GM21825 (cell line): Measurements from ENCODE around the gene ACTL8.

Experiments
- ATAC-seq: cut with Tn5 transposase; IDR thresholded peaks from one replicate; pipeline ENCODE4 v1.9.1; 2021; ENCODE audit warnings: mild to moderate bottlenecking, moderate library complexity; ENCODE audit not compliant: unreplicated experiment

Gene ACTL8

DNA sequence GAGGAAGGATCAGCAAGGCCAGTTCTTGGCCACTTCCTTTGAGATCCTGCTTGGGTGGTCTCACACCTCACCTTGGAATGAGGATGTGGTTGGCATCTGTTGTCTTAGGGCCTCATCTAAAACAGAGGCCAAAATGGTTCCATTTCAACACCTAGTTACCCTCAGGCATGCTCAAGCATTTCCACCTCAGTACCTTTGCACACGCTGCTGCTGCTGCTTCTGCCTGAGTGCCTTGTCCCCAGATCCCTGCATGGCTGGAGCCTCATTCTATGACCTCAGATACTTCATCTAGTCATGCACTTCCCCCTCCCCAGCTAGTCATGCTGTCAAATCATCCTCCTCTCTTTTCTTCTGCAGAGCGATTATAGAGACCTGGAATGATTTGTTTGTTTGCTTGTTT, 86.8 kb downstream of the ACTL8 start:
- ATAC-seq = no peak

DNA sequence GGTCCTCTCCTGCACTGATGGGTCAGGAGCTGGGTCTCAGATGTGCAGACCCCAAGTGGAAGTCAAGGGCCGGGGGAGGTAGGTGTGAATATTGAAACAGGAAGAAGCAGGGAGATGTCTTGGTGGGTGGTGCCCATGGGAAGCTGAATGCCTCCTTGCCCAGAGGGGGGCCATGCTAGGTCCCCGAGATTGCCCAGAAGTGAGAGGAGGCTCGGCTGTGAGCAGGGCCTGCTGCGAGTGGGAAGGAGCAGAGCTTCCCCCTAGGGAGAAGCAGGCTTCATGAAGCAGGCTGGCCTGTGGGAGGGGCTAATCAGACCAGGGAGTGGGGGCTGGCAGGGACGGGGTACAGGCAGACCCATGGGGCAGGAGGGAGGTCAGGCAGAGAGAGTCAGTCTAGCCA, 87.6 kb downstream of the ACTL8 start:
- ATAC-seq = no peak

GRCh38 chr1:17844185-17844826, 89.2 kb downstream of the ACTL8 start:
- no peak for ATAC-seq

GRCh38 chr1:17845583-17845982, 90.5 kb downstream of the ACTL8 start:
- no peak for ATAC-seq

DNA sequence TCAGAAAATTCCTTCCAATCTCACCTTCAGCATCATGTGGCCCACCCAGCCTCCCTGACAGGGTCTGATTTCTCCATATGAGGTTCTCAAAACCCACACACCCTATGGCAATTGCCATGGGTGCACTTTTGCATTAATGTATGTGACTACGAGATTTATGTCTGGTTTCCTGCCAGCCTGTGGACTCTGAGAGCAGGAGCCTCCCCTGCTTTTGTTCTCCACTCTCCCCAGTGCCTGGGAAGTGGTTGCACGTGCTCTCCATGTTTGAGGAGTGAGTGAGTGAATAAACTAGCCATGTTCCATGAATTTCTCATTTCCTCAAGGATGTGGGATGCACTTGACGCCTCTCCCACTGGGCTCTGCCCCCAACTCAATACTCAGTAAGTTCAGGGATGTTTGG, 91.2 kb downstream of the ACTL8 start:
- no peak for ATAC-seq

DNA sequence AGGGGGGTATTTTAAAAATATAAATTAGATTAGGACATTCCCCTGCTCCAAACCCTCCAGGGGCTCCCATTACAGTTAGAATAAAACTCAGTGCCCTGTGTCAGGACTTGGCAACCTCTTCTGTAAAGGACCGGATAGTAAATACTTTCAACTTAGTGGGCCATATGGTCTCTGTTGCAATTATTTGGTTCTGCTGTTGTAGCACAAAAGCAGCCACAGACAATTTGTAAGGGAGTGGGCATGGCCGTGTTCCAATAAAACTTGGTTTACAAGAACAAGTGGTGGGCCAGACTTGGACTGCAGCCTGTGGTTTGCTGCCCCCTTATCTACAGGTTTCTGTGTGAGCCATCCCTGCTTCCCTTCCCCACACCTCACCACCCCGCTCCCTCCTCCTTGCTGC, 92.0 kb downstream of the ACTL8 start:
- ATAC-seq = no peak

DNA sequence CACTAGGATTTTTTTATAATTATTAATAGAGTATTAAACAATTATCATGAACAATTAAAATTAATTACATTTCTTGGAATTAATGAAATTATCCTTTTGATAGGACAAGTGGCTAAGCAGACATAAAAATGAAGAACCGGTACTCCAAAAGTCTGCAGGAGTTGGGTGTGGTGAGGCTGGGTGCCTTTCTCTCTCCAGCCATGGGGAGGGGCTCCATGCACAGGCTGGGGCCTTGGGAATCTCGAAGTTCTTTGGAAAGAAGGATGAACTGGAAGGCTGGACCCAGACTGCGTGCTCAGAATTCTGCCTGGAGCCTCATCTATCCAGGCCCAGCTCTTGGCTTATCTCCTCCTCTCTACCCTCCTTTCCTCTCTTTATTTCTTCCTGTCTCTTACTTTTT, 94.1 kb downstream of the ACTL8 start:
- no peak for ATAC-seq

DNA sequence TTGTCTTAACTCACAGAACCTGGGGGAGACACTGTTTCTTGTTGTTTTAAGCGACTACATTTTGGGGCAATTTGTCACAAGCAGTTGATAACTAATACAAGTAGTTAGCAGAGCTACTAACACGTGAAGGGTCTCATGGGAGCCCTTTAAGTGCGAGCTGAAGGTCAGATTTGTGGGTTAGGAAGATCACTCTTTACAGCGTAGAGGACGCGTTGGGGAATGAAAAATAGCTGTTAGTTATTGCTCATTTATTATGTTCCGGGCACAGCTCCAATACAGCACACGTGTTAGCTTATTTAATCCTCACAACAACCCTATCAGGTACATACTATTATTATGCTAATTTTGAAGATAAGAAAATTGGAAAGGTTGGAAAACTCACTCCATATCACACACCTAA, 95.9 kb downstream of the ACTL8 start:
- ATAC-seq = no peak

DNA sequence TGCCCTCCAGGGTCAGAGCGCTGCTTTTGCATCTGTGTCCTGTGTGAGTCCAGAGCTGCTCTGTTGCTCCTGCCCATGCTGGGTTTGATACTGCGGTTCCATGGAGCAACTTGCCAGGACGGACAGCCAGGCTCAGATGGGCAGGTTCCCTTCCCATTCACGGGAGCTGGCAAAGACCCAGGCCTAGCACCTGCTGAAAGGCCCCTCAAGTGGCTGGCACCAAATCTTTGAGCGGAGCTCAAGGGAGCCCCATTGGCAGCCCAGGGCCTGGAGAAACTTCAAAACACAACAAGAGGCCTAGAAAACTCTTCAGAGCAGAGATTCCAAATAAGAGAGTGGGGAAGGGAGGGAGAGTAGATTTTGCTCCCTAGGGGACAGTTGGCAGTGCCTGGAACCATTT, 97.2 kb downstream of the ACTL8 start:
- ATAC-seq = no peak

DNA sequence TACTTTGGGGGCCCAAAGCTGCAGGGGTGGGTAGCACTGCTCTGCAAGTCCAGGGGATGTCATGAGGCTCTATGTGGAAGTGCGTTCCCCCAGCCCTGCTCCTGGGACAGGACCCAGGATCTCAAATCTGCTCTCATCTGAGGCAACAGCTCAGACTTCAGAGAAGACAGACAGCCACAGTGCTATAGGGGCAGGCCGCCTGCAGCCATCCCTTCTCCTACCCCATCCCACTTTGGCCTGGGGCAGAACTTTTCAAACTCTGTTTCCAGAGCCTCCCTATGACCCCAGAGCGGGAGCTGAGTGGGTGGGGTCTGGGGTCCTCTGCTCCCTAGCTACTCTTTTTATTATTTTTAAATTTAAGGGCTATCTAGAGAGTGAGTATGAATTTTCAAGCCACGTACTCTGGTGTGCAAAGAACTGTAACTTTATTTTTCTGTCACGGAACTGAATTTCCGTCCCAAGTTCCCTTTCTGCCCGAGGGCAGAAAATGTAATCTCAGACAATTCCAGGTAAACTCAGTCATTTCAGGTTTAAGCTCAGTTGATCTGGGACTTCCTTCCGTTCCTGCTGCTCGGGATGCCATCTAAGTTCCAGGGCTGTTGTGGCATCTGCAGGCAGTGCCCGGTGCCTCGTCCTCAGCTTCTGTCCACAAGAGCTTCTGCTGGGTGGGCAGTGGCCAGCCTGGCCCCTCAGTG, 98.3 kb downstream of the ACTL8 start:
- no peak for ATAC-seq

GRCh38 chr1:17856496-17857108, 101.5 kb downstream of the ACTL8 start:
- no peak for ATAC-seq

DNA sequence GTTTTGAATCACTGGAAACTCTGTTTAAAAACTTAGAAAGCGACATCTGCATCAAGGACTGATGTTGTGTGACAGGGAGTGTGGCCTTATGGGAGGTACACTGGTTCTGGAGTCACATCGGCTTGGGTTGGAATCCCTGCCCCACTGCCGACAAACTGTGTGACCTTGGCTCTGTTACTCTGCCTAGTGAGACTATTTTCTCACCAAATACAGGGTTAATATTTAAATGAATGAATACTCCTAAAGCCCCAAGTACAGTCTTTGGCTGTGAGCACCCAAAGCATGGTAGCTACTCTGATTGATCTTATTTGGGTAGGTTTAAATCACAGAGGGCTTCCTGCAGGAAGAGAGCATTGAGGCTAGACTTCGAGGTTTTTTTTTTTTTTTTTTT, 102.0 kb downstream of the ACTL8 start:
- no peak for ATAC-seq

GRCh38 chr1:17857996-17858395, 102.9 kb downstream of the ACTL8 start:
- no peak for ATAC-seq

DNA sequence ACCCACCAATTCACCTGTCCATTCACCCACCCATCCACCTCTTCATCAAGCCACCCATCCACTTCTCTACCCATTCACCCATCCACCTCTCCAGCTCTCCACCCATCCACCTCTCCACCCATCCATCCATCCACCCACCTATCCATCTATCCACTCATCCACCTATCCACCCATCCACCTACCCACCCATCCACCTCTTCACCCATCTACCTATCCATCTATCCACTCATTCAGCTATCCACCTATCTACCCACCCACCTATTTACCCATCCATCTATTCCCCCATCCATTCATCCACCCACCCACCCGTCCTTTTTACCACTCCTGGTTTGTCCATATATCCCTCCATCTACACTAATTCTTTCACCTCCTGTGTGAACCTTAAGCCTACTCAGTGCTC, 105.7 kb downstream of the ACTL8 start:
- no peak for ATAC-seq

DNA sequence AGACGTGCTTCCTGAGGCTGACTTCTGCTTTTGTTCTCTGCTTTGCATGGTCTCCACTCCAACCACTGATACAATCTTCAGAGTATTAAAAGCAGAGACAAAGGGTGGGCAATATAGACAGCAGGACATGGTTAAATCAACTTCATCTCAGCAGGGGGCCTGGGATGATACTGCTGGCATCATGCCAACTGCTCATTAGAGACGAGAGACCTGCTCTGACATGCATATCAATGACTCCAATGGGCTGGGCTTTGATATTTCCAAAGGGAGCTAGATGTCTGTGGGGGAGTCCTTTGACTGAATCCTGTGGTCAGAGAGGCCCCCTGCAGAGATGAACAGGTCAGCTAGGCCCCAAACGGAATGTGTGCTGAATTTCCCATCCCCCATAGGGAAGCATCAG, 106.6 kb downstream of the ACTL8 start:
- no peak for ATAC-seq

GRCh38 chr1:17862121-17862520, 107.0 kb downstream of the ACTL8 start:
- no peak for ATAC-seq

DNA sequence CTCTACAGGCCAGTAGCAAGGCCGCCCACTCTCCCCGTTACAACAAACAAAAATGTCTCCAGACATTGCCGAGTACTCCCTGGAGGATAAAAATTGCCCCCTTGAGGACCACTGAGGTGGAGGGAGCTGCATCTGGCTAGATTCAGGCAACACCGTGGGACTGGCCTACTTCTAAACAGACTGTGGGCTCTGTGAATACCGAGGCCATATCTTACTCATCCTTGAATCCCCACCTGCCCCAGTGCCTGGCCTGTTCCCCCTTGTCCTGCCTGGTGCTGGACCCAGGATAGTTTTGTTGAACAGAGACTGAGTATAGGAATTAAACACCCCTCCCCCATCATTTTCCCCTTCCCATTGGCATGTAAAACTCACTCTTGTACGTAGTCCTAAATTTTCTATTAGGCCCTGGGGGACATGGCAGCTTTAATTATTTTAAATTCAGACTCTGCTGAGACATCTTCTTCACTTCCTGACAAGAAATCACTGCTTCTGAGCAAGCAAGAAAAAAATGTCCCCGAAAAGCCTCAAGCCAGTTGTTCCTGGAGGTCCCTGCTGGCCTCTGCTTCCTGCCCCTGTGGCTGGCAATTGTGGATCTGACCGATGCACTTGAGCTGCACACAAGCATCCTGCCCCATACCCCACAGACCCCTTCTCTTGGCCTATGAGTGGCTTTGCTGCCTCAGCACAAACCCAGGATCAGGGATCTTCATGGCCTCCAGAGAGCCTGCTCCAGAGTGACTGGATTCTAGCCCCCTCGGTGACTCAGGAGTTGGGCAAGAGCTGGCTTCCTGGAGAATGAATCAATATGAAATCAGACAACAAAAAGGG, 111.0 kb downstream of the ACTL8 start:
- no peak for ATAC-seq

DNA sequence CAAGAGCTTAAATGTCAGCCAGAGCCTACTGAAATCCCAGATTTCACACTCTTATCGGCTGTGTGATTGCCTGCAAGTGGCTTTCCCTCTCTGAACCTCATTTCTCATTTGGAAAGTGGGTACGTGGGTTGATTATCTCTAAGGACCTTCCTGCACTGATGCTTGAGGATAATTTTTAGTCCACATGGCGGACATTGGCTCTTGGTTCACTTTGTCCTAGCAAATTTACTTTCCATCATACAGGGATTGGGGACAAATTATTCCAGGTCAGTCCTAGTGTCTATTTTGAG, 111.6 kb downstream of the ACTL8 start:
- ATAC-seq = no peak

DNA sequence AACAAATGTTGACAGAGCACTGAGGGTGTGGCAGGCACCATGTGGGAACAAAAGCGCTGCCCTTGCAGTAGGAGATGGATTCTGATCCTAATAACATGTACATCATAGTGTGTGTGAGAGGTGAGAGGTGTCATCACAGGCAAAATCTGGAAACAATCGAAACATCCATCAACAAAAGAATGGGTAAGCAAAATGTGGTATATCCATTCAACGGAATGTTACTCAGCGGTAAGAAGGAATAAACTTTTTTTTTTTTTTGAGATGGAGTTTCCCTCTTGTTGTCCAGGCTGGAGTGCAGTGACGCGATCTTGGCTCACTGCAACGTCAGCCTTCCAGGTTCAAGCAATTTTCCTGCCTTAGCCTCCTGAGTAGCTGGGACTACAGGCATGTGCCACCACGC, 112.3 kb downstream of the ACTL8 start:
- no peak for ATAC-seq

GRCh38 chr1:17869815-17870214, 114.7 kb downstream of the ACTL8 start:
- ATAC-seq = no peak

GRCh38 chr1:17870679-17871078, 115.5 kb downstream of the ACTL8 start:
- ATAC-seq = no peak
